Vagina (tissue), 2 donors: ENCODE measurements around the gene ACTR3C.
"Not testable (repeated sequence)": the region's sequence is repeated elsewhere in the genome, so short reads cannot be mapped to it uniquely, and the experiment has no call there.

Source experiments
- POLR2A ChIP-seq, 2 donors: fragments of 450-650 bp; IDR thresholded peaks; one replicate each; pipeline ENCODE4 v1.6.1; 2017; ENCODE audit warnings: antibody characterized with exemption in 2 of 2, mild to moderate bottlenecking in 2 of 2, moderate library complexity in 2 of 2
- TF ChIP-seq, protein P1 (sequence below), 3 experiments: fragments of 450-650 bp in 2 of 3; fragments of 200-600 bp in 1 of 3; sonication (generic) in 1 of 3; IDR thresholded peaks; one replicate each; pipeline ENCODE4 v1.5.1; 2017 to 2019; ENCODE audit warnings: antibody characterized with exemption in 3 of 3, mild to moderate bottlenecking in 2 of 3, moderate library complexity in 2 of 3

DNA sequence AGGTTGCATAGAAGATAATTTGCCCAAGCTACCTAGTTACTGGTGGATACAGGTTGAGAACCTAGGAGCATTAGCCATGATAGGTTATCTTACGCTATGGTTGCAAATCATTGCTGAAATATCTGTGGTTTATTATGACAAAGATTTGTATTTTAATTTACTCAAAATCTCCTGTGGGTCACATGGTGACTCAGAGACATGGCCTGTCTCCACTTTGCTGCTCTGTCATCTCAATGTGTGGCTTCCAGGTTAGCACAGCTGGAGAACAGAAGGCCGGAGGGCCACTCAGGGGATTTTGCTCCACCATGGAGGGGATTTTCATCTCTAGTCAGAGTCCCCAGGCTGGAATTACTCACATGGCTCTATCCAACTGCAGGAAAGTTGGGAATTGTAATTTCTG, 78.1 kb downstream of the ACTR3C start:
- not testable (repeated sequence) for TF ChIP-seq POLR2A (IDR thresholded peaks at IDR 0.05)
- TF ChIP-seq, protein P1, sequence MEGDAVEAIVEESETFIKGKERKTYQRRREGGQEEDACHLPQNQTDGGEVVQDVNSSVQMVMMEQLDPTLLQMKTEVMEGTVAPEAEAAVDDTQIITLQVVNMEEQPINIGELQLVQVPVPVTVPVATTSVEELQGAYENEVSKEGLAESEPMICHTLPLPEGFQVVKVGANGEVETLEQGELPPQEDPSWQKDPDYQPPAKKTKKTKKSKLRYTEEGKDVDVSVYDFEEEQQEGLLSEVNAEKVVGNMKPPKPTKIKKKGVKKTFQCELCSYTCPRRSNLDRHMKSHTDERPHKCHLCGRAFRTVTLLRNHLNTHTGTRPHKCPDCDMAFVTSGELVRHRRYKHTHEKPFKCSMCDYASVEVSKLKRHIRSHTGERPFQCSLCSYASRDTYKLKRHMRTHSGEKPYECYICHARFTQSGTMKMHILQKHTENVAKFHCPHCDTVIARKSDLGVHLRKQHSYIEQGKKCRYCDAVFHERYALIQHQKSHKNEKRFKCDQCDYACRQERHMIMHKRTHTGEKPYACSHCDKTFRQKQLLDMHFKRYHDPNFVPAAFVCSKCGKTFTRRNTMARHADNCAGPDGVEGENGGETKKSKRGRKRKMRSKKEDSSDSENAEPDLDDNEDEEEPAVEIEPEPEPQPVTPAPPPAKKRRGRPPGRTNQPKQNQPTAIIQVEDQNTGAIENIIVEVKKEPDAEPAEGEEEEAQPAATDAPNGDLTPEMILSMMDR (IDR thresholded peaks at IDR 0.05): not testable (repeated sequence)
